Stomach (tissue), 4 donors: ENCODE results near the gene RRP1.

Experiments used
- CTCF ChIP-seq, 7 experiments: fragments of 450-650 bp in 4 of 7; fragments of 200-600 bp in 3 of 7; sonication (generic) in 3 of 7; IDR thresholded peaks; one replicate each; pipeline ENCODE4 v1.5.1; 2016 to 2019; ENCODE audit warnings: antibody characterized with exemption in 7 of 7, control low read depth in 2 of 7, mild to moderate bottlenecking in 1 of 7
- EP300 ChIP-seq: sonication (generic); formaldehyde crosslinking; IDR thresholded peaks from one replicate; pipeline ENCODE4 v1.6.1; 2017; ENCODE audit warnings: antibody characterized with exemption
- POLR2A ChIP-seq, 4 donors: fragments of 450-650 bp; IDR thresholded peaks; one replicate each; pipeline ENCODE4 v1.6.1; 2016; ENCODE audit warnings: antibody characterized with exemption in 4 of 4, control low read depth in 2 of 4, mild to moderate bottlenecking in 1 of 4, moderate library complexity in 1 of 4

GRCh38 chr21:43851593-43851992, 62.2 kb downstream of the RRP1 start:
- TF ChIP-seq CTCF (IDR thresholded peaks at IDR 0.05) (no peak), POLR2A (IDR thresholded peaks at IDR 0.05) (no peak), EP300 (no peak)
